ENCODE results near the gene CETN1. TPM values are rescaled to one million over a fixed set of nuclear protein-coding genes. Genes with fewer than 3 reads are reported as not detected.

Gene CETN1
- not detected for polyA plus RNA-seq (2013, experiment 1 of 2; ENCODE audit: insufficient read length)
- polyA plus RNA-seq (2013, experiment 2 of 2; ENCODE audit: insufficient read length), result not detected

- DNase-seq, result no peak
These were observed at the start of gene CETN1 for GRCh38 chr18:580154-580553. TSS of gene CETN1 (plus strand) at chr18:580380. CDS start at chr18:580409, 29 bp downstream.

GRCh38 chr18:532018-532417, 48.2 kb upstream of the CETN1 start:
- no peak for DNase-seq

GRCh38 chr18:532632-533031, 47.5 kb upstream of the CETN1 start:
- no peak for DNase-seq

GRCh38 chr18:533995-534601, 46.1 kb upstream of the CETN1 start:
- no peak for DNase-seq

GRCh38 chr18:543447-544078, 36.6 kb upstream of the CETN1 start:
- peak; percentile 38 for DNase-seq

- DNase-seq, result no peak
These were observed 30.2 kb upstream of the CETN1 start for GRCh38 chr18:549967-550366.

- DNase-seq, result no peak
These were observed 28.6 kb upstream of the CETN1 start for GRCh38 chr18:551404-552061.

- no peak for DNase-seq
These were observed 24.3 kb upstream of the CETN1 start for GRCh38 chr18:555705-556457.

- no peak for DNase-seq
These were observed 15.2 kb upstream of the CETN1 start for GRCh38 chr18:564708-565561.

- no peak for DNase-seq
These were observed 14.6 kb upstream of the CETN1 start for GRCh38 chr18:565562-566061.

GRCh38 chr18:567122-567521, 13.1 kb upstream of the CETN1 start:
- peak; percentile 80 for DNase-seq

- DNase-seq, result no peak
These were observed 11.4 kb upstream of the CETN1 start for GRCh38 chr18:568731-569130.

GRCh38 chr18:570256-570655, 9.9 kb upstream of the CETN1 start:
- DNase-seq, result no peak

GRCh38 chr18:570697-571096, 9.5 kb upstream of the CETN1 start:
- DNase-seq, result no peak

GRCh38 chr18:572091-572830, 7.9 kb upstream of the CETN1 start:
- DNase-seq, result no peak

GRCh38 chr18:572831-573289, 7.3 kb upstream of the CETN1 start:
- DNase-seq, result no peak

GRCh38 chr18:573385-573784, 6.8 kb upstream of the CETN1 start:
- DNase-seq, result no peak

GRCh38 chr18:574149-574860, 5.9 kb upstream of the CETN1 start:
- DNase-seq, result no peak

- no peak for DNase-seq
These were observed 5.1 kb upstream of the CETN1 start for GRCh38 chr18:574865-575645.

GRCh38 chr18:576924-577323, 3.3 kb upstream of the CETN1 start:
- DNase-seq, result no peak

Data from fibroblast of skin of abdomen (primary cell).